AG04449 (cell line): ENCODE data around the gene ACSS3.
"Not testable (repeated sequence)": the region's sequence is repeated elsewhere in the genome, so short reads cannot be mapped to it uniquely, and the experiment has no call there.

Source experiments
- CTCF ChIA-PET: fragments of 350-600 bp; formaldehyde crosslinking; extraction: SDS; loops from one replicate; lab custom pipeline; 2021; ENCODE audit warnings: antibody characterized with exemption; lab: Yijun Ruan, JAX
- POLR2A ChIA-PET: fragments of 400-600, 350-600 bp; formaldehyde crosslinking; extraction: SDS; loops from one replicate; lab custom pipeline; 2020; ENCODE audit warnings: antibody characterized with exemption, inconsistent platforms; lab: Yijun Ruan, JAX
- DNase-seq: peaks from one replicate; pipeline ENCODE4 v3.0.0-alpha.2; 2010; ENCODE audit warnings: low read depth, low spot score
- H3K4me3 ChIP-seq: 2 replicates; pipeline ENCODE4 v1.5.1; 2011; ENCODE audit warnings: low read depth, mild to moderate bottlenecking, control low read depth, low read length
- CTCF ChIP-seq: IDR thresholded peaks from one replicate; pipeline ENCODE4 v1.5.1; 2011; ENCODE audit warnings: mild to moderate bottlenecking, moderate library complexity, low read length, control low read depth, inconsistent platforms; ENCODE audit not compliant: insufficient read depth; ENCODE audit errors: missing control alignments

The ACSS3 gene

GRCh38 chr12:81196595-81196994 lies 118.7 kb downstream of the ACSS3 start:
- ChIA-PET POLR2A (no interaction called here), CTCF (no interaction called here)
- no peak for TF ChIP-seq CTCF
- H3K4me3 ChIP-seq, result no peak overlapping the region
- no peak for DNase-seq

DNA sequence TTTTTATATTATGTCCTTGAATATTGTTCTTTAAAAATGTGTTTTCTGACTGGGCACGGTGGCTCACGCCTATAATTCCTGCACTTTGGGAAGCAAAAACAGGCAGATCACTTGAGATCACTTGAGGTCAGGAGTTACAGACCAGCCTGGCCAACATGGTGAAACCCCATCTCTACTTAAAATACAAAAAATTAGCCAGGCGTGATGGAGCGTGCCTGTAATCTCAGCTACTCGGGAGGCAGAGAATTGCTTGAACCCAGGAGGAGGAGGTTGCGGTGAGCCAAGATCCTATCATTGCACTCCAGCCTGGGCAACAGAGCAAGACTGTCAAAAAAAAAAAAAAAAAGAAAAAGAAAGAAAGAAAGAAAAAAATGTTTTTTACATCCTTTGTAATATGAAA lies 122.7 kb downstream of the ACSS3 start:
- CTCF ChIA-PET, POLR2A ChIA-PET, H3K4me3 ChIP-seq, DNase-seq: not testable (repeated sequence)

- DNase-seq, result no peak
- ChIA-PET CTCF (no interaction called here), POLR2A (no interaction called here)
- no peak overlapping the region for H3K4me3 ChIP-seq
- no peak for TF ChIP-seq CTCF
These were observed 125.9 kb downstream of the ACSS3 start for GRCh38 chr12:81203671-81204204.

DNA sequence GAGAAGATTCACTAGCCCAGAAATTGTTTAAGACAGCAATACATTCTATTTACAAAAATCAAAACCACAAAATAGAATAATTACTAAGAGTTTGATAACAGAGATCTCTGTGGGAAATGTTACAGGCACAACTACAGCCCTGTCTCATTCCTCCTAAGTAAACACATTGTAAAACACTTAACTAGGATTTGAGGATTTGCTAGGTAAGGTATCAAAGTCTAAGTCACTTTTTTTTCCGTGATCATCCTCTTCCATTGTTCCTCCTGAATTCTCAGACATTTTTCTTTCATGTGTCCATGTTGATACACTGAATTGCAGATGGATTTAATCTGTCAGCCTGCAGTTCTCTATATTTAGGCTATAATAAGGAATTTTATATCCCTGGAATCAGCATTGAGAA lies 127.5 kb downstream of the ACSS3 start:
- TF ChIP-seq CTCF, result no peak
- no peak overlapping the region for H3K4me3 ChIP-seq
- DNase-seq, result no peak
- ChIA-PET POLR2A (no interaction called here), CTCF (no interaction called here)

GRCh38 chr12:81206429-81206828 lies 128.6 kb downstream of the ACSS3 start:
- no peak for TF ChIP-seq CTCF
- ChIA-PET POLR2A (no interaction called here), CTCF (no interaction called here)
- no peak for DNase-seq
- H3K4me3 ChIP-seq, result no peak overlapping the region

DNA sequence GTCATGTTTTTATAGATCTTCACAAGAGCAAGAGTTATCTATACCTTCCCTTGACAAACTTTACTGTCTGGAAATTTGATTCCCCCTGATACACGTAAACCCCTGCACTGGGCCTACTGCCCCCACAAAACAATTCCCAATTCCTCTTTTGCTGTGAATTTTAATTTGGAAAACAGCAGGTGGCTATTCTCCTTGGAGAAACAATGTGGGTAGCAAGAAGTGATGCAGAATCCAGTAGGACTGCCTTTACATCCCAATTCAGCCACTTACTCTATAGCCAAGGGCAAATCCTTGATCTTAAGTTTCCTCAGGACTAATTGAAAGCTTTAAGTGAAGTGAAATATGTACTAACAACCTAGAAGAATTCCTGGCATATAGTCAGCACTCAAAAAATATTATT lies 129.3 kb downstream of the ACSS3 start:
- ChIA-PET CTCF (no interaction called here), POLR2A (no interaction called here)
- DNase-seq, result no peak
- no peak overlapping the region for H3K4me3 ChIP-seq
- TF ChIP-seq CTCF, result no peak

DNA sequence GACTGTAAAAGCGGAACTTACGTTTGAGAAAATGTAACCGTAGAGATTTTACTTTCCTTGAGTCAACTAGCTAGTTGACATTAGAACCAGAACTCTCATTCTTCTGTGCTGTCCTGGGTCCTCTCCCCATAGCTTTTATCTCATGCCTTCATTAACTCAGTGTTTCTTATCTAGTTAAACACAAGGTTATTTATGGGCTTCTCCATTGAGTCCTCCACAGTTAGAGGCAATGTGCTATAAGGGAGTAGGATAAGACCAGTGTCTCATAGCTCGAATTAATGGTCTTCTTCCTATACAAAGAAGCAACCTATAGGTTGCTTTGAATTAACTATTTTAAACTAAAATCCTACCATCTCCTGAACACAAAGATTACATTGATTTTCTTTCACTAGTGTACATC lies 129.8 kb downstream of the ACSS3 start:
- CTCF ChIA-PET, result no interaction called here
- no peak for DNase-seq
- H3K4me3 ChIP-seq, result no peak overlapping the region
- TF ChIP-seq CTCF, result no peak
- POLR2A ChIA-PET, result no interaction called here
